GM18907 (cell line): ENCODE results near the gene UNC5CL.
"Not testable (repeated sequence)": the region's sequence is repeated elsewhere in the genome, so short reads cannot be mapped to it uniquely, and the experiment has no call there.

Source experiments
- ATAC-seq: cut with Tn5 transposase; IDR thresholded peaks from one replicate; pipeline ENCODE4 v1.9.1; 2021; ENCODE audit warnings: mild to moderate bottlenecking, moderate library complexity; ENCODE audit not compliant: unreplicated experiment

Gene UNC5CL

DNA sequence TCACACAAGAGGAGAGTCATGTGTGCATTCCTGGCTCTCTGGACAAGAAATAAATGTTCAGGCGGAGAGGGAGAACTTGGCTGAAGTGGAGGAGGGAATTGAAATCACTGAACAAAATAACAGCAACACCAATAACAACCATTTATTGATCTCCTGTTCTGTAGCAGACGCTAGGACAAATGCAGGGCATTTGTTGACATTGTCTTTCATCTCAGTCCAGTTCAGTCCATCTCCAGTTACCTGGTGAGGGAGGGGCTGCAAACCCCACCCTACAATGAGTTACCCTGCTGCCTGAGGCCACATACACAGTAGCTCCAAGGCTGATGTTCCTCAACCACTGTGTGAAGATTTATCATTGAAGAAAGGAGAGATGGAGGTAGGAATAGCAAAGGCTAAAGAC, 27.3 kb downstream of the UNC5CL start:
- no peak for ATAC-seq

DNA sequence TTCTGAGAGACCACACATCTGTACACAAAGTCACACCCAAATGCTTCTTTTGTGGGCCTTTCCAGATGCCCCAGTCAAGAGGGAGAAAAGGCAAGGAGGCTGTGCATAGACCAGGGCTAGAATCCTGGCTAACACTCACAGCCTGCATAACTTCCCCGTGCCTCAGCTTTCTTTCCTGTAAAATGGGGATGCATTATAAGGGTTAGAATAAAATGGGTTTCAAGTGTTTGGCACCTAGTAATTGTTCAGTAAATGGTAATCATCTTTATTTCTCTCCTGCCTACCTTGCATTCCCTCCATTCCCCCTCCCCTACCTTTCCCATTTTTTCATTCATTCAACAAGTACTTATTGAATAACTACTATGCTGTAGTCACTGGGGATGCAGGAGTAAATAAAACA, 29.4 kb downstream of the UNC5CL start:
- no peak for ATAC-seq

DNA sequence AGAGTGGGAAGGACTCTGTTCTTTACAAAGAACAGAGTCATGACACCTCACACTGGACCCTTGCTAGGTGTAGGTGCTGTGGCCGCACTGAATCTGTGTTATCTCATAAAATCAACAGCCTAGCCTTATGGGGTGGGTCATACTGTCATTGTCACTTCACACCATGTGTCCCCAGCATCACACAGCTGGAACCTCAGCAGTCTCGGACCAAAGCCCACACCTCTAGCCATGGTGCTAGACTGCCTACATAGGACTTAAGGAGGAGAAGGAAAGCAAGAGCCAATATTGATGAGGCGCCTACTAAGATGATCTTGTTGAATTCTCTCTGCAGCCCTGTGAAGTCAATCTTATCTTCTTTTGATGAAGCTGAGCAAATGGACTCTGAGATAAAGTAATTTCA, 31.0 kb downstream of the UNC5CL start:
- no peak for ATAC-seq

DNA sequence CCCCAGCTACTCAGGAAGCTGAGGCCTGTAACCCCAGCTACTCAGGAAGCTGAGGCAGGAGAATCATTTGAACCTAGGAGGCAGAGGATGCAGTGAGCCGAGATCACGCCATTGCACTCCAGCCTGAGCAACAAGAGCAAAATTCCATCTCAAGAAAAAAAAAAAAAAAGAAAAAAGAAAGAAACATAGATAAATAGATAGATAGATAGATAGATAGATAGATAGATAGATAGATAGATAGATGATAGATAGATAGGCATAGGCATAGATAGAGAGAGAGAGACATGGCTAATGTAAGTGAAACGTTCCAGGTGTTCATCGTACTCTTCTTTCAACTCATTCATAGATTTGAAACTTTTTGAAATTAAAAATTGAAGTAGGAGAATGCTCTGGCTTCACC, 32.0 kb downstream of the UNC5CL start:
- ATAC-seq: not testable (repeated sequence)

DNA sequence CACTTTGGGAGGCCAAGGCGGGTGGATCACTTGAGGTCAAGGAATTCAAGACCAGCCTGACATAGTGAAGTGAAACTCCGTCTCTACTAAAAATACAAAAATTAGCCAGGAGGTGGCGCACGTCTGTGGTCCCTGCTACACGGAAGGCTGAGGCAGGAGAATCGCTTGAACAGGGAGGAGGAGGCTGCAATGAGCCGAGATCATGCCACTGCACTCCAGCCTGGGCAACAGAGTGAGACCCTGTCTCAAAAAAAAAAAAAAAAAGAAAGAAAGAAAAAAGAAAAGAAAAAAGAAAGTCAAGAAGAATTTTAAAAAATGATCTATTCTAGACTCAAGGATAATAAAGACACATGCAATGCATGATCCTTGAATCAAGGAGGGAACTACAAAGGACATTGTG, 32.8 kb downstream of the UNC5CL start:
- not testable (repeated sequence) for ATAC-seq

- no peak for ATAC-seq
These were observed 36.9 kb downstream of the UNC5CL start for GRCh38 chr6:41002168-41002567.

DNA sequence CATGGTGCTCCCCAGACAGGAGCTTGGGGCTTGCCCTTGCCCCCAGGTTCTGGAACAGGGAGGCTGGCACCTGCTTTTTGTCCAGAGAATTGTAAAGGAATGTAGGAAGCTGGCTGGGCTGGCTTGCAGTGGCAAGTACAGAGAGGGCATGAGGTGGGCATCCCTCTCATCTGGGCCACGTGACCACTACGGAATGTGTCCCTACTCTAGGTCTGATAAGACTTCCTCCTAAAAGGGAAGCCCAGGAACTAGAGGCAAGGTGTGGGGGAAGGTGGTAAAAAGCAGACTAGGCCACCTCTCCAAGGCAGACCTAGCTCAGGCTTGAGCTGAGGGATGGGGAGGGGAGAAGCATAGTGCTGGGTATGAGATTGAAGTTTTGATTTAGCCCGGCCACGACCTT, 38.8 kb downstream of the UNC5CL start:
- ATAC-seq: no peak

- ATAC-seq: no peak
These were observed 39.5 kb downstream of the UNC5CL start for GRCh38 chr6:40999569-40999968.

DNA sequence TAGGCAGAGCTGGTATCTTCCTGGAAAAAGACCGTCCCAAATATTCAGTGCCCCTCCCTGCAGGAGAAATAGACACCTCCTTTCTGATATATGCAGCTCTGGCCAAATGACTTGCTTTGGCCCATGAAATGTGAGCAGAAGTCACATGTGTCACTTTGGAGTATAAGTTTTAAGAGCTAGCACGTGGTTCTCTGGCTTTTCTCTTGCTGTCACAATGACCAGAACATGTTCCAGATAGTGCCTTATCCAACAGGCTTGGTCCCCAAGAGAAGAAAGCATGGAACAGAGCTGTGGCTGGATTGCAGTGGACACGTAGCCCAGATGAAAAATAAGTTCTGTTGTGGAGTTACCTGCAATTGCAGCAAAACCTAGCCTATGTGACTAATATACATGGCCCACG, 40.4 kb downstream of the UNC5CL start:
- no peak for ATAC-seq

DNA sequence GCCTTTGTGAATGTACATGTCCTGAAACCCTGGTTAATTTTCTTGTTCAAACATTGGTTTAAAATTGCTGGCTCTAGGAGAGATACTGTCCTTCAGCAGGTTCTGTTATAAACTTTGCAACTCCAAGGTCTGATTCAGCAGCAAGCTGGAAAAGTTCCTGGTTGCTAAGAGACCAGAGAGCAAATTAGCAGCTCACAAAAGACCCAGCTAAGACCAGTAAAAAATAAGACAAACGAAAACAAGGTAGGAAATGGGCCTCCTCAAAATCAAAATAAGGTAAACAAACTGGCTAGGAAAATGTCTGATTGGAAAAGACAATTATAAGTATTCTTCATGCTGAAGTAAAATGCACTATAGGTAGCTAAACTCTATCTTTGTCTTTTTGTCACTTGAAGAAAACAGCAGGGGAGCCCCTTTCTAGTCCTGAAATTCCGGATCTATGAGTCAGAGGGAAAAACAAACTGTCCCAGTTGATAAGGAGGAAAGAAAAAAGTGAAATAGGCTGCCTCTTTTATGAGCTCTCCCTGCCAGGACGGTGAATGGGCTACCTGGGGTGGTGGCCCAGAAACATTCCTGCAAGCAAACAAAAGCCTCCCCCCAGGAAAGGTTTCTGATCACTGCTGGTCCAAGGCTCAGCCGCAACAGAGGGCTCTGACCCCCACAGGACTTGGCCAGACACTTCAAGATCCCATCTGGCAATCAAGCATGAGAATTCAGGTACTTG, 41.6 kb downstream of the UNC5CL start:
- ATAC-seq: no peak

DNA sequence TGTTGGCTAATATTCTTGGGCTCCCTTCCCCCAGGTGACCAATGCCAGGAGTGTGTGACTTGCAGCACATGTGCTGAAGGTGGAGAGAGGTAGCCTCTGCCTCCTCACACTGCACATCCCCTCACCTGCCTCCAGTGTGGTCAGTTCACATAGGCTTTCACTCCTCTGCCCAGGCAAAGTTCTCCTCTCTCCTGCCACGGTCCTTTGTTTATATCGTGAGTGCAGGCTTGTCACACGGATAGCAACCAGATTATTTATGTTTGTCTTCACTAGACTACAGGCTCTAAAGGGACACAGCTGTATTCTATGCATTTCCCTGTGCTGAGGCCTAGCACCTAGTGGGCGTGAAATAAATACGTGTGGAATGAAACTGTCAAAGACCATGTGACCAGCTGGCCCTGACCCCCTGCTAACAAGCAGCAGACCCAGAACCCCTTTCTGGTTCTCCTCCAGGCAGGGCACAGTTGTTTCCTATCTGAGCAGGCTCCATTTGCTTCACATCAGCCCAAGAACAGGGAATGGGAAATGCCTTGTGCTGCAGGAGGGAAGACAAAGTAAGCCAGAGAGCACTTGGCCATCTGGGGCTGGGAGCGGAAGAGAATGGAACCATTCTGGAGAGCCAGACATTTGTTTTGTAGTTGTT, 42.3 kb downstream of the UNC5CL start:
- no peak for ATAC-seq

- no peak for ATAC-seq
These were observed 46.3 kb downstream of the UNC5CL start for GRCh38 chr6:40992746-40993145.

- ATAC-seq: no peak
These were observed 48.7 kb downstream of the UNC5CL start for GRCh38 chr6:40990301-40990700.

- no peak for ATAC-seq
These were observed 49.5 kb downstream of the UNC5CL start for GRCh38 chr6:40989204-40990169.

DNA sequence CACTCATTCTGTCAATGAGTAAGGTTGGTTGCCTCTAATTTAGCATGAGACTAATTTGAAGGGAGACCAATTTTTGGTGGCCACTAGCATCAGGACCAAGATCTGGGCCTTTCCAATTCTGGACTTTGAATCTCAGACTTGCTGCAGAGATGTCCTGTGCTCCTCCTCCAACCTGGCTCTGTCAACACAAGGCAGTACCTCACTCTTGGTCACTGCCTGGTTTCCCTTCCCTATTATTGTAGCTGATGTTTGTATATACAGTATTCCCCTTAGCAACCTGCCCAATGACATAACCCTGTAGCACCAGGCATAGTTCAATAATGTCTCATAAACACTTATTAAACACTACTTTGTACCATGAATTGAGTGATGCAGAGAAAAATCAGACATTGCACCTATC, 50.4 kb downstream of the UNC5CL start:
- no peak for ATAC-seq

DNA sequence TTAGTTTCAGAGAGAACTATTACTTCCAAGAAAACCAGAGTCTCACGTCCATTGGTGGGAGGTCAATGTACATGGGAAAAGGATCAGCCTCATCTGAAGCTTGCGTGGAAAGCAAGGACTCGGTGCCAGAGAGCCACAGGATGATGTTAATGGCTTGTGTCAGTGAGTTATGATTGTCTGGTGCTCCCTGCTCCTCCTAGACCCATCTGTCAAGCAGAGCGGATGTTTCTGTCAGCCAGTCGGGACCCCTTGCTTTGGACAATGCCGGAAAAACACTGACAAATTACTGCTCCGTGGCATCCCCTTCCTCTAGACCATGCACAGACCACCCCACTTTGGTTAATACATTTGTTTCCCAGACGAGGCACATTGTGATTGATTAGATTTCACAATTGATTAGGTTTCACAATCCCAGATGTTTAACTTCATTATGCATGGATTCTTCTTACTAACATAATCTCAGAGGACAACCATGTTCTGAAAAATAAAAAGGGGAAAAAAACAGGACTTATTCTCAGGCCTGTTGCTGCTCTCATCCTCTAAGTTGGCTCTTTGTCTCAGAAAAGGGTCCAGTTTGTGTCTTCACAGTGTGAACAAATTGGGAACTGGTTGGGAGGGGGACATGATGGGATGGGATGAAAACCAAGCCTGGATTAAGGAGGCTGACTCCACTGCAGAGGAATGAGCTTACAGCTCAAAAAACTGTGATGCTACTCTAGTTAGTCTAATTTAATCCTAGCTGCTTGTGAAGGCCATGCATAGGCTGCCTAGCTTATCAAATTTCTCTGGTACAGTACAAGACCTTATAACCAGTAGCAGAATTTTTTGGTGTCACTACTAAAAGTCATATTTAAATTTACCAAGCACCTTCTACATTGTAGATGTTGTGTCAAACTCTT, 51.9 kb downstream of the UNC5CL start:
- no peak for ATAC-seq

DNA sequence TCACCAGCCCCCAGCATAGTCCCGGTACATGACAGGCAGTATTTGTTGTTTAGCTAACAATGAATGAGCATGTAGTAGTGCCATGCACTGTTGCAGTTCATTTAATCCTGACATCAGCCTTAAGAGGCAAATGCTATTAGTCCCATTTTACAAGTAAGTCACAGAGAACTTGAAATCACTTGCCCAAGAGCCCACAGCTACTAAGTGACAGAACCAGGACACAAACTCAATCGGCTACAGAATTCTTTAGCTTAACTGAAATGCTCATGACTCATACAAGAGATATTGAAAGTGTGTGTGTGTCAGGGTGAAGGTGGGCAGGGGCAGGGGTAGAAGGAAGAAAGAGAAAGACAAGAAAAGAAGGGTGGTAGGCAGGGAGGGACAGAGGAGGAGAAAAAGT, 52.7 kb downstream of the UNC5CL start:
- no peak for ATAC-seq

DNA sequence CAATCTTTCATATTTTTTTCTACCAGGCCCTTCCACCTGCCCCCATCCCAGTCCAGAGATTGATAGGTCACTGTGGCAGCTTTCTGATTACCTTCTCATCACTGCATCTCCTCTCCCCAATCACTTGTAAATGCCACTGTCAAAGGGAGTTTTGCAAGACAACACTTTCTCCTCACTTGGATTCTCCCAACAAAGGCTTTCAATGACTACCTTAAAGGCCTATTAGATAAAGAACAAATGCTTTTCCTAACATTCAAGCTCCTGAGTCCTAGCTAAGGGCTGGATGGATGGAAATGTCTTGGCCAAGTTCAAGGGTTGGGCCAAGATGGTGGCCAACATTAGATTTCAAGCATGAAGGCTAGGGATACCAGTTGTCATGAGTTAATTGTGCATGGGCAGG, 55.3 kb downstream of the UNC5CL start:
- ATAC-seq: no peak

GRCh38 chr6:40982917-40983316, 56.1 kb downstream of the UNC5CL start:
- ATAC-seq: no peak

- ATAC-seq: no peak
These were observed 60.2 kb downstream of the UNC5CL start for GRCh38 chr6:40978687-40979289.
